Upper lobe of right lung (tissue), 1 donor: Measurements from ENCODE around the gene CDR2. TPM values are rescaled to one million over a fixed set of nuclear protein-coding genes. Genes with fewer than 3 reads are reported as not detected.
A peak's percentile ranks its signal among the peaks of the same experiment; 100 is the strongest.

ENCODE experiments used
- ATAC-seq: fragments of 200-7000 bp; cut with Tn5 transposase; one replicate; pipeline ENCODE4 v1.9.1; 2020; ENCODE audit warnings: mild to moderate bottlenecking, moderate library complexity
- DNase-seq: peaks from one replicate; pipeline ENCODE4 v3.0.0-alpha.2; 2020
- H3K27ac ChIP-seq: fragments of 200-600 bp; one replicate; pipeline ENCODE4 v1.8.0; 2022
- H3K27me3 ChIP-seq: fragments of 200-600 bp; one replicate; pipeline ENCODE4 v1.8.0; 2022; ENCODE audit warnings: mild to moderate bottlenecking
- H3K36me3 ChIP-seq: fragments of 200-600 bp; one replicate; pipeline ENCODE4 v1.8.0; 2022
- H3K4me1 ChIP-seq: fragments of 200-600 bp; one replicate; pipeline ENCODE4 v1.8.0; 2022
- H3K4me3 ChIP-seq: fragments of 200-600 bp; one replicate; pipeline ENCODE4 v1.8.0; 2022; ENCODE audit warnings: mild to moderate bottlenecking
- H3K9me3 ChIP-seq: fragments of 200-600 bp; one replicate; pipeline ENCODE4 v1.8.0; 2022
- CTCF ChIP-seq: fragments of 200-600 bp; IDR thresholded peaks from one replicate; pipeline ENCODE4 v1.8.0; 2022; ENCODE audit warnings: antibody characterized with exemption
- intact Hi-C: fragments of 100-400 bp; cut with DNase I; formaldehyde crosslinking; loops from one replicate; pipeline ENCODE4 v1.11.0; 2022
- total RNA-seq: library from RNA; stranded (reverse); fragmentation: NEBNext Ultra II Directional; extraction: Animal tissue kit (Norgen Biotek cat#: 25700); gene quantifications from one replicate; pipeline ENCODE4 v1.2.1, GENCODE V29; 2021
- donor health status: DM: no; HTN: yes; CAD: no; lungs with severe emphysema.

Gene CDR2
- total RNA-seq, 1 donor from 2014 or later: 25.2 TPM

GRCh38 chr16:22329199-22329695 is 45.2 kb downstream of the CDR2 start:
- no peak for TF ChIP-seq CTCF
- Histone ChIP-seq H3K4me1 (no peaks in the 10 kb centered on the region), H3K27me3 (no peaks in the 10 kb centered on the region), H3K9me3 (no peaks in the 10 kb centered on the region), H3K36me3 (peaks cover 85% of the 10 kb centered on the region), H3K4me3 (no peak overlapping the region), H3K27ac (no peak overlapping the region)
- intact Hi-C loops: no loop called here
- DNase-seq (no peak), ATAC-seq (no peak)

DNA sequence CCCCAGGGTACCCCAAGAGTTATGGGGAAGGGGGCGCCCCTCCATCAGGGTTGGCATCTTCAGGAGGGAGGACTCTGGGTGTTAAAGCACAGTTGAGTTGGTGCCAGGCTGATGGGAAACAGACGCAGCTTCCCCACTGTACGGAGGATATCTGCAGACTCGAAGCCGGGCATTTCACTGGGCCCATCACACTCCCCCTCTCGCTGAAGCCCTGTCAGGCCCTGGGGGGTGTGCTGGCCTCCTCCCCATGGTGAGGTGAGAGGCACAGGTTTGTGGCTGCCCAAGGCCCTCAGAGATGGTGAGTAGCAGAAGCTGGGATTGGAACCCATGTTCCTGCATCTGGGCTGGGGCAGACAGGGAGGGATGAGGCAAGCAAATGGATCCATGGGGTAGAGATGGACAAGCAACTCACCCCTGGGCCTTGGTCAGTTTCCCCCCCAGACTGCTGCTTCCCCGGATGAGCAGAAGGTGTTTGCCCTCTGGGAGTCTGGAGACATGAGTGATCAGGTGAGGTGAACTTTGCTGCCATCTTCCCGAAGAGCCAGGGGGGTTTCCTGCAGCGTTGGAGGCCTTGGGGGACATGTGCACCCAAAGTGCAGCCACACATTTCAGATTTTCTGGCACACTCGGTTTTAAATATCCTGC is 46.2 kb downstream of the CDR2 start:
- Histone ChIP-seq H3K4me3 (no peak overlapping the region), H3K36me3 (peaks cover 79% of the 10 kb centered on the region), H3K27me3 (no peaks in the 10 kb centered on the region), H3K27ac (no peak overlapping the region), H3K9me3 (no peaks in the 10 kb centered on the region), H3K4me1 (no peaks in the 10 kb centered on the region)
- TF ChIP-seq CTCF: no peak
- DNase-seq (peak; percentile 23), ATAC-seq (no peak)
- intact Hi-C loops: no loop called here

DNA sequence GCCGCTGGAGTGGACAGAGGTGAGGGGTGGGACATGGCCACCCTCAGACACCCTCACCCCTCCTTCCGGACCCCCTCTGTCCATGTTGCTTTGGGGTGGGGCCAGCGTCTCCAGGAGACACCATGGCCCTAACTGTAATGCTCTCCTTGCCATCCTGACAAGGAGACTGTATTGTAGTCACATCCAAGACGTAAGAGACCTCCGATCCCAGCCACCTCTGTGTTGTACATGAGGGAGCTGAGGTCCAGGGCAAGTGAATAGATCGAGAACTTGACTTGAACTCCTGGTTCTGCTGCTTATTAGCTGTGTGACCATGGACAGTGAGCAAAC is 47.0 kb downstream of the CDR2 start:
- TF ChIP-seq CTCF: no peak
- no peaks in the 10 kb centered on the region for H3K27me3 ChIP-seq
- peak; percentile 39 for DNase-seq
- intact Hi-C loops: no loop called here
- no peak for ATAC-seq
- no peaks in the 10 kb centered on the region for H3K9me3 ChIP-seq
- peaks cover 74% of the 10 kb centered on the region for H3K36me3 ChIP-seq
- H3K27ac ChIP-seq: no peak overlapping the region
- no peaks in the 10 kb centered on the region for H3K4me1 ChIP-seq
- H3K4me3 ChIP-seq: no peak overlapping the region

DNA sequence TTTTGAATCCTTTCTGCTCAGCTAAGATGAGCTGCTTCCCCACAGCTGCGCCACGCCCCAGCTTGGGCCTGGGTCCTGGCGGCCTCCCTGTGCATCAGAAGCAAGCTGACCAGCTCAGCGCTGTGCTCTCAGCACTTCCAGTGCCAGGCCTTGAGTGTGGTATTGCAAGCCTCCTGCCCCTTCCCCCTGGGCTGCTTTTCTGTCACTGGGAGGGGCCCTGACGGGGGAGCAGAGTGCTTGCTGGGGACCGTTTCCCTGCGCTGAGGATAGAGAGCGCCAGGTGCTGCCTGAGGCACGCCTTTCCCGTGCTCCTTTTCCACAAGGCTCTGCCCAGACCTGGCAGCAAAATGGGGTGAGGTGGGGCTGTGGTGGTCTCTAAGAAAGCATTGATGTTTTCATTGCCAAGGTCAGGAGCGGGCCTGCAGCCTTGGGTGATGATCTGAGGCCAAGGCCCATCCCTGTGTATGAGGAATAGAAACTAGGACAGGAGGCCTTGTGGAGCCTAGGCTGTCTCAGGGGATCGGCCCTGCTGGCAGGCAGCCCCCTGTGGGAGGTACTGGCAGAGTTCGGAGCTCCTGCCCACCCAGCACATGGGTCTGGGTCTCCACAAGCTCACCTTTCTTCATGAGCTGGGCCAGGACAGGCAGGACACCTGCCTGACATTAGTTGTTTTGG is 47.5 kb downstream of the CDR2 start:
- H3K4me1 ChIP-seq: no peaks in the 10 kb centered on the region
- intact Hi-C loops: no loop called here

DNA sequence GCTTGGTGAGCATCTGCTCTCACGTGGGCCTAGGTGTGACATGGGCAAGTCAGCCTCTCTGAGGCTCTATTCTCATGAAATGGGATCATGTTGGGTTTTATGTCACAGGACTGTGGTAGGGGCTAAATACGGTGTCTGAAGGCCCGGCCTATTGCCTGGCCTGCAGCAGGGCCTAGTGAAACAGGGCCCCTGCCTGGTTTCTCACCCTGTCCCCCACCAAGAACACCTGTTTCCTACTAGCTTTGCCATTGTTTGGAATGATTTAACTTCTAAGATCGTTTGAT is 48.1 kb downstream of the CDR2 start:
- no peak overlapping the region for H3K27ac ChIP-seq
- no peaks in the 10 kb centered on the region for H3K9me3 ChIP-seq
- DNase-seq (no peak), ATAC-seq (no peak)
- no peak for TF ChIP-seq CTCF
- H3K36me3 ChIP-seq: peaks cover 73% of the 10 kb centered on the region
- no peaks in the 10 kb centered on the region for H3K4me1 ChIP-seq
- intact Hi-C loops: no loop called here
- no peak overlapping the region for H3K4me3 ChIP-seq
- no peaks in the 10 kb centered on the region for H3K27me3 ChIP-seq

More for the DNA sequence above, 47.5 kb downstream of the CDR2 start:
- TF ChIP-seq CTCF: no peak
- no peak overlapping the region for H3K4me3 ChIP-seq
- H3K36me3 ChIP-seq: peaks cover 73% of the 10 kb centered on the region
- H3K9me3 ChIP-seq: no peaks in the 10 kb centered on the region
- no peak overlapping the region for H3K27ac ChIP-seq
- DNase-seq (peak; percentile 41), ATAC-seq (no peak)
- no peaks in the 10 kb centered on the region for H3K27me3 ChIP-seq
